Measurements from ENCODE around the gene ZSCAN5B.
A peak's percentile ranks its signal among the peaks of the same experiment; 100 is the strongest.
"Not testable (repeated sequence)": the region's sequence is repeated elsewhere in the genome, so short reads cannot be mapped to it uniquely, and the experiment has no call there.

The ZSCAN5B gene

GRCh38 chr19:56197646-56198045, at the start of gene ZSCAN5B:
Gene ZSCAN5B, minus strand, starts transcription at chr19:56197783. Its CDS starts 4,731 bp downstream, at chr19:56193052.
- not testable (repeated sequence) for DNase-seq (ENCODE audit: low read depth); H3K4me3 ChIP-seq (ENCODE audit: low read depth, low read length)

GRCh38 chr19:56245764-56246163, 48.2 kb upstream of the ZSCAN5B start:
- not testable (repeated sequence) for DNase-seq (ENCODE audit: low read depth); H3K4me3 ChIP-seq (ENCODE audit: low read depth, low read length)

- no peak overlapping the region for H3K4me3 ChIP-seq (ENCODE audit: low read depth, low read length)
- no peak for DNase-seq (ENCODE audit: low read depth)
- TF ChIP-seq MAX (IDR thresholded peaks at IDR 0.05; ENCODE audit: low read depth, low read length), result no peak
- no peak for TF ChIP-seq POLR2A (IDR thresholded peaks at IDR 0.05; ENCODE audit: extremely low read depth, insufficient read length)
- no peak for TF ChIP-seq CTCF (IDR thresholded peaks at IDR 0.05; ENCODE audit: low read depth, low read length)
- no peak for TF ChIP-seq MYC (IDR thresholded peaks at IDR 0.05; ENCODE audit: low read depth, low read length)
These were observed 47.6 kb upstream of the ZSCAN5B start for GRCh38 chr19:56245121-56245740.

- H3K4me3 ChIP-seq (ENCODE audit: low read depth, low read length), result no peak overlapping the region
- DNase-seq (ENCODE audit: low read depth), result no peak
- no peak for TF ChIP-seq POLR2A (IDR thresholded peaks at IDR 0.05; ENCODE audit: extremely low read depth, insufficient read length)
- TF ChIP-seq MAX (IDR thresholded peaks at IDR 0.05; ENCODE audit: low read depth, low read length), result no peak
- TF ChIP-seq CTCF (IDR thresholded peaks at IDR 0.05; ENCODE audit: low read depth, low read length), result no peak
- TF ChIP-seq MYC (IDR thresholded peaks at IDR 0.05; ENCODE audit: low read depth, low read length), result no peak
These were observed 25.9 kb upstream of the ZSCAN5B start for GRCh38 chr19:56223481-56223880.

- no peak overlapping the region for H3K4me3 ChIP-seq (ENCODE audit: low read depth, low read length)
- no peak for TF ChIP-seq MYC (IDR thresholded peaks at IDR 0.05; ENCODE audit: low read depth, low read length)
- no peak for TF ChIP-seq MAX (IDR thresholded peaks at IDR 0.05; ENCODE audit: low read depth, low read length)
- TF ChIP-seq CTCF (IDR thresholded peaks at IDR 0.05; ENCODE audit: low read depth, low read length), result peak; percentile 6
- no peak for TF ChIP-seq POLR2A (IDR thresholded peaks at IDR 0.05; ENCODE audit: extremely low read depth, insufficient read length)
- DNase-seq (ENCODE audit: low read depth), result no peak
These were observed 25.3 kb upstream of the ZSCAN5B start for GRCh38 chr19:56222901-56223300.

- TF ChIP-seq CTCF (IDR thresholded peaks at IDR 0.05; ENCODE audit: low read depth, low read length) (no peak), MYC (IDR thresholded peaks at IDR 0.05; ENCODE audit: low read depth, low read length) (no peak), POLR2A (IDR thresholded peaks at IDR 0.05; ENCODE audit: extremely low read depth, insufficient read length) (no peak), MAX (IDR thresholded peaks at IDR 0.05; ENCODE audit: low read depth, low read length) (no peak)
- no peak overlapping the region for H3K4me3 ChIP-seq (ENCODE audit: low read depth, low read length)
- no peak for DNase-seq (ENCODE audit: low read depth)
These were observed 24.3 kb upstream of the ZSCAN5B start for GRCh38 chr19:56221851-56222250.

GRCh38 chr19:56221442-56221841, 23.9 kb upstream of the ZSCAN5B start:
- DNase-seq (ENCODE audit: low read depth), result peak; percentile 2
- not testable (repeated sequence) for H3K4me3 ChIP-seq (ENCODE audit: low read depth, low read length)
- TF ChIP-seq CTCF (IDR thresholded peaks at IDR 0.05; ENCODE audit: low read depth, low read length), result peak; percentile 20

Data from NB4 (cell line).